Stimulated activated CD4-positive, alpha-beta T cell treated with anti-CD3 and anti-CD28 coated beads, Interleukin-2, amount 100 ng/mL, for 4 hours (primary cell): ENCODE results near the gene FBLN2.

ENCODE experiments used
- DNase-seq: peaks from one replicate; pipeline ENCODE4 v3.0.0-alpha.2; 2020; ENCODE audit warnings: low read depth

FBLN2 gene

DNA sequence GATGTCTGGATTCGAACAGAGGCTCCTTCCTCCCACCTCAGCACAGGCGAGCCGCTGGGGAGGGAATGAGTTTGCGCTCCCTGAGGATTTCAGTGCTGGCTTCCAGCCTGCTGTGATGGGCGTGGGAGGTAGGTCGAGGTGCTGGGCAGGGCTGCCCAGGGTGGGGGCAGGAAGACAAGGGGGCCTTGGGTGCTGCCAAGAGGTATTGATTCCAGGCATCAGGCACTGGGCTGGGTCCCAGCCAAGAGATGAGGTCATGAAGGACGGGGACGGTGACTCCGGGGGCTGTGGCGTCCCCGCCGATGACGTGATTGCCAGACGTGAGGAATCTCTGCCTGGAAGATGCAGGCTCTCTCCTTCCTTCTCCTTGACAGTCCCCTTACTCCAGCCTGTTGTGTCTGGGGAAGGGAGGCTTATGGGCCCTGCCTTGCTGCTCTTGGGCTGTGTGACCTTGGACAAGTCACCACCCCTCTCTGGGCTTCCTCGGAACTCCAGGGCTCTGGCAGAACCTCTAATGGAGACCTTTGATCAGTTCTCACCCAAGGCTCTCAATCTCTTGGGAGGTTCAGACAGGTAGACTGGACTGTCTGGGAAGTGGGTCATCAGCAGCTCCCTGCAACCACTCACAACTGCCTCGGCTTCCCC is 116.8 kb downstream of the FBLN2 start:
- DNase-seq, result no peak

DNA sequence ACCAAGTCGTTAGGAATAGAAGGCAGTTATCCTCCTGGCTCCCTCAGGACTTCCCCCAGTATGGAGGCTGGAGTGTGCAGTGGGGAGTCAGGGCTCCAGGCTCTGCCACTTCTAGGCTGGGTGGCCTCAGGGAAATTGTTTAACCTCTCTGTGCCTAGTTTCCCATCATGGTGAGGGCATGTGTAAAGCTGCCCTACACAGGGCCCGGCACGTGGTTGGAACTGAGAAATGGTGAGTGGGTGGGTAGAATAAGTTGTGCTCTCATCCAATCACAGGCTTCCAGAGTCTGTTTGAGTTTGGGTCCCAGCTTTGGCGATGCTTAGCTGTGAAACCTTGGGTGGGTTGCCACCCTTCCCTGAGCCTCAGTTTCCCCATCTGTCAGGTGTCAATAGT is 117.3 kb downstream of the FBLN2 start:
- DNase-seq, result no peak

DNA sequence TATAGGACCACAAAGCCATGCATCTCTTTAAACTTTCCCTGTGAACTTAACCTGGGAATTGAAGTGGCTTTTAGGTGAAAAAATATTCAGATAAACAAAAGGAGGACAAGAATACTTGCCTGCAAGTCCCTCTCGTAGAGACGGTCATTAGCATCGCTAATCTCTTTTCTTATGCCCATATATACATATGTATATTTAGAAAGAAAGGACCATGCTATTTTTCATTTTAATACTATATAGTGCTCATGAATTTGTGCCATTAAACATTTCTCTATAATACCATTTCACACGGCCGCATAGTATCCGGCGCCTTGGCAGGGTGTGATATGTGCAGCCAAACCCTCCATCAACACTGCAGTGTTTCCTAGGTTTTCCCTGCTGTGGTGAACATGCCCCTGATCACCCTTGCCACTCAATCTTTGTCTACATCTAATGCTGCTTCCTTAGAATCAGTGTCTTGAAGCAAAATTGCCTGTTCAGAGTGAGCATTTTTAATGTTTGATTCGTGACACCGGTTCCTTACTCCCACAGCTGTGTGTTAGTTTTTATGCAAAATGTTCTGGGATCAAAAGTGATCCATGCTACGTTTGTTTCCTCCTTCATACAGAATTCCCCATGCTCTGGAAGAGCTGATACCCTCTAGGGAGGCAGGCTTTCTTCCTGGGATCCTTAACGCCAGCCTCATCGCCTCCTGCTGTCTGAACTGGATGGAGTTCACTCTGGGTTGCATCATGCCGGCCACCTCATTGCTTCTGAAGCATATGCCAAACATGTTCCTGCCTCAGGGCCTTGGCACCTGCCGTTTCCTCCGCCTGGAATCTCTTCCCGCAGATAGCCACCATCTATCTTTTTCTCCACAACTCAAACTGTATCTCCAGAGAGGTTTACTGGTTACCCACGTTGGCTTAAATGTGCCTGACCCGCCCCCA is 118.1 kb downstream of the FBLN2 start:
- no peak for DNase-seq

DNA sequence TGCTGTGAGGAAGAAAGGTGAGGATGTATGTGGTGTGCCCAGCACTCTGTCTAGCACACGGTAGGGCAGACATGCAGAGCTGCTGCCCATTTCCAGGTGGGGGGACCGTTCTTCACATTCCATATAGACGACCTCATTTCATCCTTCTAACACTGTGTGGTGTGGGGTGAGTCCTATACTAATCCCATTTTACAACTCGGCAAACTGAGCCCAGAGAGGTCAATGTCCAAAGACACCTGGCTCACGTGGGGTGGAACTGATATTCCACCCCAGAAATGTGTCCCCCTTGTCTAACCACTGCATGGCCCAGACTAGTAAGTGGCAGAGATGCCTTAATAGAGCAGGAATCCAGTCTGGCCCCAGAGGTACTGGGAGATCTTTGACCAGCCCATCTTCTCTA is 119.2 kb downstream of the FBLN2 start:
- no peak for DNase-seq

DNA sequence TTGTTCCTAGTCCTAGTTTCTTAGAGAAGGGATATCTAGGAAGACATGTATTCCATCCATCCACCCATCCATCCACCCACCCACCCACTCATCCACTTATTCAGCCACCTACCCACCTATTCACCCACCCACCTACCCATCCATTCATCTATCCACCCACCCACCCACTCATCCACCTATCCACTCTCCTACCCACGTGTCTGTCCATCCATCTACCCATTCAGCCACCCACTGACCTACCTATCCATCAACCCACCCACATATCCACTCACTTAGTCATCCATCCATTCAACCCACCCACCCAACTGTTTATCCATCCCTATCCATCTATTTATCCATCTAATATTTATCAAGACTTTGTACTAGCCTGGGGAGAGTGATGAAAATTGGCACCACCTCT is 120.5 kb downstream of the FBLN2 start:
- DNase-seq, result no peak

GRCh38 chr3:13670292-13670691 is 121.4 kb downstream of the FBLN2 start:
- DNase-seq, result no peak

DNA sequence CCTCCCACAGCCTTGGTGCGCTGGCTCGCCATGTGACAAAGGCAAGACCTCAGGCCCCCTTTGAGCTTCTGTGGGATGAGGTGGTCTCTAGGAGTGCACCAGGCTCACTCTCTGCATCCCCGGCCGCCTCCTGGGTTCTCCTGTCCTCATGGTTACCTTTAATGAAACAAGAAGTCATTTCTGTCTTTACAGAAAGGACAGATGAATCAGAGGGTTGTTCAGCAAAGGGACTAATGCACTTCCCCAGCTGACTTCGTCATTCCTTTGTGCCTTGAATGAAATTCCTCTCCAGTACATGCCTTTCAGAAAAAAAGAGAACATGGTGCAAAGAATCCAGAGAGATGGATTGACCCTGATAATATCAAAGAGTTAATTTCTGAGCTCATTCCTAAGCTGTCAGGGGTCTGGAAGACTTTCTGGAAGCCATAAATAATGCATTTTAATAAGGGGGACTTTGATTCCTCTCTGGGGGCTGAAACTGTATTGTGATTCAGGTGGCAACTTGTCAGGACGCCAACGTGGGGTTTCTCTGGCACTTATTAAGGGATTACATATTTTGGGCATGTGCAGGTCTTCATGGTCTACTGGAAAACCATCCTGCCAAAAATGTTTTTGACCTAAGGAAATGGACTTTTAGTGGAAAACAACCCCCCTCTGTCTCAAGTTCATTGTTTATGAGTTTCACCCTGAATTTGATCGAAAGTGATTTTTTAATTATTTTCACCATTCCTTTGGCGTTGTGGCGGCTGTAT is 122.7 kb downstream of the FBLN2 start:
- DNase-seq, result no peak

- no peak for DNase-seq
Observed at GRCh38 chr3:13673207-13673606, 124.3 kb downstream of the FBLN2 start.

DNA sequence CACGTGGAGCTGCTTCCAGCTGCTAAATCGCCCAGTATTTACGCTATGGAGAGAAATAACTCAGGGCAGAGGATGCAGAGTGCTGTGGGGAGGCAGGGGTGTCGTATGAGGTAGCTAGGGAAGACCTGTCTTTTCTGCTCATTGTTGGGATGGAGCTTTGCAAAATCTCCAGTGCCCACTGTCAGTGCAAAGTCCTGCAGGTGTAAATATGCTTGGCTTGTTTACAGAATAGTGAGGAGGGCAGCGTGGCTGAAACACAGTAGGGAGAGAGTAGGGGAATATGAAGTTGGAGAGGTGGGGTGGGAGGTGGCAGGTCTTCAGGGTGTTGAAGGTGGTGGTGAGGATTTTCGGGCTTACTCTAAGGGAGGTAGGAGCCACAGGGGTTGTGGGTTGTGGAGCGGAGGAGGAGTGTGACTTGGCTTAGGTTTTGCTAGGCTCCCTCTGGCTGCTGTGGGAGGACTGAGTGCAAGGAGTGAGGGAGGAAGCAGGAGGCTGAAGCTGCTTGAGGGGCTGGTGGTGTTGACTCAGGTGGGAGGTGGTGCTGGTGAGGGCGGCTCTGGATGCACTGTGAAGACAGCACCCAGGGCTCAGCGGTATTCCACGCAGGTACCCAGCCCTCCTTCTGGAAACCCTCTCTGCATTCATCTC is 125.7 kb downstream of the FBLN2 start:
- no peak for DNase-seq

- DNase-seq, result no peak
Observed at GRCh38 chr3:13676356-13677017, 127.6 kb downstream of the FBLN2 start.

- DNase-seq, result no peak
Observed at GRCh38 chr3:13677272-13677671, 128.3 kb downstream of the FBLN2 start.

DNA sequence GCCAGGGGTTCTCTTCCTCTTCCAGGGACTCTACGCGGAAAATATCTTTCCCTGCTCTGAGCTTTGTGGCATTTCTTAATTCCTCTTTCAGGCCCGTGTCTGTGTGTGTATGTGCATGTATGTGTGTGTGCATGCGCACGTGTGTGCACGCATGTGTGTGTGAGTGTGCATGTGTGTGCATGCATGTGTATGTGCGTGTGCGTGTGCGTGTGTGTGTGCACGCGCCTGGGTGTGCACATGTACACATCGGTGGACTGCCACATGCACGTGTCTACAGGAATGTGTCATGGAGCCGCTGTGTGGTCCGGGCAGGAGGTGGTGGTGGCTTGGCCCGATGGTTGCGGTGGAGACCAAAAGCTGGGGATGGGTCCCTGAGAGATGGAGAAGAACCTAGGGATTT is 133.0 kb downstream of the FBLN2 start:
- no peak for DNase-seq

DNA sequence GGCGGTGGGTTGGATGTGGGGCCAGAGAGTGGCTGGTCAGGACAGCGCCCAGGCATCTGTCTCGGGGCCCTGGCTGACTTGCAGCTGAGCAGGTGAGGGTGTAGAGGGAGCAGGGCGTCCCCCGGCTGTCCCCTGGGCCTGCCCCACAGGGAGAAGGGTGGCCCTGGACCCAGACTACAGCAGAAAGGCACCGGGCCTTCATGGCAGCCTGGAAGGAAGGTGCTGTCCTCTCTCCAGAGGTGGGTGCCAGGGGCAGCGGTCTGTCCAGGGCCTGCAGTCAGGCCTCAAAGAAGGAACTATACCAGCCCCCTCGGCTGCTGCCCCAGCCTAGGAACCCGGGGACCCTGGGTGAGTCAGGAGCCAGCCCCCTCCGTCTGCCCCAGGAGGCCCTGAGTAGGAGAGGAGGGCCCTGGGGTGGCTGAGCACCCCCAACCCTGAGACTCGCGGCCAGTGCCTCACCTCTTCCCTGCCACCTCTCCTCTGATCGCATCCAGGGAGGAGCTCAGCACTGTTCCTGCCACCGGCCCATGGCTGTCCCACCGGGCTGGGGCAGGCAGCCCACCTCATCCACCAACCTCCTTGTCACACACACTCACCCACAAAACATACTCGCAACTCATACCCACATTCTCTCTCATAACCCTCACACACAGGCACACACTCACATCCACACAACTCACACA is 133.5 kb downstream of the FBLN2 start:
- no peak for DNase-seq

- no peak for DNase-seq
Observed at GRCh38 chr3:13683288-13683687, 134.4 kb downstream of the FBLN2 start.

DNA sequence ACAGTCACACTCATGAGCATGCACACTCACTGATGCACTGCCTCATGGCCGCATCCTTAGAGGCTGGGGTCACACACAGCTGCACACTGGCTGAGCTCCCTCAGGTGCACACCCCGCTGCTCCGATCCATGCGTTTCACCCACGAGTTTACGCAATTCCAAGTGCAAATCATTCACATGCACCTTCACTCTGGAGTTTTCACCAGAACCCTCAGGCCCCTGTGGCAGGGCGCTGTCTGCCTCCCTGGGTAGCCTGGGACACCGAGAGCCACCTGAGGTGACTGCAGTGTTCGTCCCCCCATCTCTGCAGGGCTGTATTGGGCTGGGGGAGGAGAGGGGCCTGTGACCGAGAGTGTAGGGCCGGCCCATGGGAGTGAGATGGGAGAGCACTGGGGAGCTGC is 134.8 kb downstream of the FBLN2 start:
- no peak for DNase-seq

- DNase-seq, result no peak
Observed at GRCh38 chr3:13684350-13684749, 135.4 kb downstream of the FBLN2 start.

DNA sequence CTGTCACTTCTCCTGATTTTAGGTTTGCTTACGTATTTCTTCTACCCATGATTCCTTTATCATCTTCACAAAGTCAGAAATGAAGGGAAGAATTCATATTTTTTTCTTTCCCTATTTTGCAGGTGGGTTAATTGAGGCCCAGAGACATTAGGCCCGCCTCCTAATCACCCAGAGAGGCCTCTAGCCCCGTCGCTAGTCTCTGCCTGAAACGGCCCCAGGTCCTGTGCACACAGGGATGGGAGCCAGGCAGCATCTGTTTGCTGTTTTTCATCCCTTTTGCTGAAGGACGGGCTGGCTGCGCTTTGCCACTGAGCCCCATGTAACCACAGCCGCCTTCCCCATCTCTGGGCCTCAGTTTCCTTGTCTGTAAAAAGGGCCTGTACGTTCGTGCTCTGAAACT is 135.9 kb downstream of the FBLN2 start:
- DNase-seq, result no peak

DNA sequence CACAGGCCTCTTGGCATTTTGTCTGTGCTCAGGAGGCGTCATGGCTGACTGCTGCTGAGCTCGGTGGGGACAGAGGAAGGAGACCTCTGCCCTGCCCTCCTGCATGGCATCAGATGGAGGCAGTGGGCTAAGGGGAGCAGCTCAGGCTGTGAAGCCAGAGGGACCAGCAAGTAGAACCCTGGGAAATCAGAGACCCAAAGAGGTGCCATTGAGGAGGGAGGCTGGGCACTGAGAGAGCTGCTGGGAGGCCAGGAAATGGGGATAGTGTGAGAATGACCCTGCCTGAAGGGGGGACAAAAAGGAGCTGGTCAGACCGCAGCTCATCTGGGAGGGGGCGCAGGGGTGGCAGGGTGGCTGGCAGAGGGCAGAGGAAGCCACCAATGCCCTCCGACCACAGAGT is 136.8 kb downstream of the FBLN2 start:
- no peak for DNase-seq

DNA sequence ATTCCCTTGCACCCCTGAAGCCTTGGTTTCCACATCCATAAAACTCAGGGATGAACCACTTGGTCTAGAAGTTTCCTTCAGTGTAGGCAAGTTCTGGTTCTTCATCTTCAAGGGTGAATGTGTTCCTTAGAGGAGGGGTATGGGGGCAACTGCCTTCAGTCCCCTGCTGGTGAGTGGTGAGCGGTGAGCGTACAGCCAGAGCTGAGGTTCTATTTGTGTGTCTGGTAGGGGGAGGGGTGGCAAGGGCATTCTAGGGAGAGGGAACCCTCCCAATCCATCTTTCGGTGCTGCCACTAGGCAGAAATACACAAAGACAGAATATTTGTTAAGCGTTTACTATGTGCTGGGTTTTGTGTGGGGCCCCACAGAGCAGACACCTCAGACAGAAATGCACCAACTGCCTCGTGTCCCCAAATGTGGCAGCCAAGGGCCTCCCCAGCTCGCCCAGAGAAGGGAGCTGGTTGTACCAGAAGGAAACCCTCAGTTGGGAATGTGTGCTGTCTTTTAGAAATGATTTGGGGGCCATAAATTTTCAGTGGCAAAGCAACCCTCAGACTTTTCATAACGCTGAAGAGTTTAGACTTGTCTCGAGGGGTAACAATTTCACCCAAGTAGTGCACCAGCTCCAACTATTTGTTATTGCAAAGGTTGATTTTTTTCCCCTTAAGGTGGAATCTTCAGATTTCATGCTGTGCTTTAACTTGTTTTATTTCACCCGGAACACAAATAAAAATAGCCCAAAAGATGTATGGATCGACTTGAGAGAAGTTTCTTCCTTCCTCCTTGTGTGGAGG is 137.6 kb downstream of the FBLN2 start:
- DNase-seq, result no peak

DNA sequence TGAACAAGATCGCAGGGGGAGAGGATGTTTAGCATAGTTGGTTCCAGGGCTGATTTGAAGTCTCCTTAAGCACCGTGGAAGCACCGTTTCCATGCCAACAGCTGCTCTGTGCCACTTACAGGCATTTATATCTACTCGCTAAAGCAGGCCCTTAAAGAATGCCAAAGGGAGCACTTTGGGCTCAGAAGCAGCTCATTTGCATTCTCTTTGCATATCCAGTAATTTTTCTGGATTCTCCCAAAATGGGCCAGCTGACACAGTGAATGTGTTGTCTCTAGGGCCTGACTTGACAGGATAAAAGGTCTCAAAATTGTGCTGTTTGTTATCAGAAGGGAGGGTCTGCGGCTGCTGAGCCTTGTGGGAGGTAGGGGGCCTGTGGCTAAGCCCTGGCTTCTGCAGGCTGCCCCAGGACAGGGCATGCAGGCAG is 138.6 kb downstream of the FBLN2 start:
- no peak for DNase-seq
